WTC11 (cell line): ENCODE data around the gene CCDC30.
"Not testable (repeated sequence)": the region's sequence is repeated elsewhere in the genome, so short reads cannot be mapped to it uniquely, and the experiment has no call there.

Experiments used
- ATF1 ChIP-seq: sonication (generic); formaldehyde crosslinking; IDR thresholded peaks from 2 replicates; pipeline ENCODE4 v1.8.1; 2023; ENCODE audit warnings: mild to moderate bottlenecking, moderate library complexity, missing genetic modification reagents
- CREB1 ChIP-seq: sonication (generic); formaldehyde crosslinking; IDR thresholded peaks from 2 replicates; pipeline ENCODE4 v1.8.0; 2023; ENCODE audit warnings: mild to moderate bottlenecking, missing genetic modification reagents
- ETV6 ChIP-seq: sonication (generic); formaldehyde crosslinking; IDR thresholded peaks from 2 replicates; pipeline ENCODE4 v1.8.1; 2022; ENCODE audit warnings: mild to moderate bottlenecking, missing genetic modification reagents
- FOXK1 ChIP-seq: sonication (generic); formaldehyde crosslinking; IDR thresholded peaks from 2 replicates; pipeline ENCODE4 v1.8.0; 2022; ENCODE audit warnings: mild to moderate bottlenecking, moderate library complexity, missing genetic modification reagents
- JUN ChIP-seq: sonication (generic); formaldehyde crosslinking; IDR thresholded peaks from 2 replicates; pipeline ENCODE4 v1.8.0; 2023; ENCODE audit warnings: mild to moderate bottlenecking, missing genetic modification reagents
- RORB ChIP-seq: fragments of 250-450 bp; sonication (Bioruptor Pico); IDR thresholded peaks from 2 replicates; pipeline ENCODE4 v1.9.0; 2021; ENCODE audit warnings: mild to moderate bottlenecking
- SP1 ChIP-seq: sonication (generic); formaldehyde crosslinking; conservative IDR thresholded peaks from 2 replicates; pipeline ENCODE4 v1.8.1; 2022; ENCODE audit warnings: missing genetic modification reagents
- TF ChIP-seq, protein P1 (sequence below): sonication (generic); formaldehyde crosslinking; IDR thresholded peaks from 2 replicates; pipeline ENCODE4 v1.8.0; 2022; ENCODE audit warnings: mild to moderate bottlenecking, missing genetic modification reagents
- TF ChIP-seq, protein P2 (sequence below): fragments of 200-600 bp; IDR thresholded peaks from 2 replicates; pipeline ENCODE4 v1.8.0; 2022; ENCODE audit warnings: antibody characterized with exemption
- TF ChIP-seq, protein P3 (sequence below): sonication (generic); formaldehyde crosslinking; IDR thresholded peaks from 2 replicates; pipeline ENCODE4 v1.8.1; 2023; ENCODE audit warnings: mild to moderate bottlenecking, missing genetic modification reagents, moderate library complexity

DNA sequence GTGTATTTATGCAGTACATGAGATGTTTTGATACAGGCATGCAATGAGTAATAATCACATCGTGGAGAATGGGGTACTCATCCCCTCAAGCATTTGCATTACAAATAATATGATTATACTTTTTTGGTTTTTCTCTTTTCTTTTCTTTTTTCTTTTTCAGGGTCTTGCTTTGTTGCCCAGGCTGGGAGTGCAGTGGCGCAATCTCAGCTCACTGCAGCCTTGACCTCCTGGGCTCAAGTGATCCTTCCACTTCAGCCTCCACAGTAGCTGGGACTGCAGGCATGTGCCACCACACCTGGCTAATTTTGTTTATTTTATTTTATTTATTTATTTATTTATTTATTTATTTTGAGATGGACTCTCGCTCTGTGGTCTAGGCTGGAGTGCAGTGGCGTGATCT lies 158.1 kb downstream of the CCDC30 start:
- TF ChIP-seq, protein P1, sequence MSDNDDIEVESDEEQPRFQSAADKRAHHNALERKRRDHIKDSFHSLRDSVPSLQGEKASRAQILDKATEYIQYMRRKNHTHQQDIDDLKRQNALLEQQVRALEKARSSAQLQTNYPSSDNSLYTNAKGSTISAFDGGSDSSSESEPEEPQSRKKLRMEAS (CRISPR knock-in tag) = not testable (repeated sequence)
- TF ChIP-seq ATF1 (CRISPR knock-in tag); JUN (CRISPR knock-in tag); RORB (CRISPR knock-in tag); FOXK1; SP1 (CRISPR knock-in tag); ETV6 (CRISPR knock-in tag); CREB1 (CRISPR knock-in tag): not testable (repeated sequence)
- TF ChIP-seq, protein P2, sequence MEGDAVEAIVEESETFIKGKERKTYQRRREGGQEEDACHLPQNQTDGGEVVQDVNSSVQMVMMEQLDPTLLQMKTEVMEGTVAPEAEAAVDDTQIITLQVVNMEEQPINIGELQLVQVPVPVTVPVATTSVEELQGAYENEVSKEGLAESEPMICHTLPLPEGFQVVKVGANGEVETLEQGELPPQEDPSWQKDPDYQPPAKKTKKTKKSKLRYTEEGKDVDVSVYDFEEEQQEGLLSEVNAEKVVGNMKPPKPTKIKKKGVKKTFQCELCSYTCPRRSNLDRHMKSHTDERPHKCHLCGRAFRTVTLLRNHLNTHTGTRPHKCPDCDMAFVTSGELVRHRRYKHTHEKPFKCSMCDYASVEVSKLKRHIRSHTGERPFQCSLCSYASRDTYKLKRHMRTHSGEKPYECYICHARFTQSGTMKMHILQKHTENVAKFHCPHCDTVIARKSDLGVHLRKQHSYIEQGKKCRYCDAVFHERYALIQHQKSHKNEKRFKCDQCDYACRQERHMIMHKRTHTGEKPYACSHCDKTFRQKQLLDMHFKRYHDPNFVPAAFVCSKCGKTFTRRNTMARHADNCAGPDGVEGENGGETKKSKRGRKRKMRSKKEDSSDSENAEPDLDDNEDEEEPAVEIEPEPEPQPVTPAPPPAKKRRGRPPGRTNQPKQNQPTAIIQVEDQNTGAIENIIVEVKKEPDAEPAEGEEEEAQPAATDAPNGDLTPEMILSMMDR = not testable (repeated sequence)
- TF ChIP-seq, protein P3, sequence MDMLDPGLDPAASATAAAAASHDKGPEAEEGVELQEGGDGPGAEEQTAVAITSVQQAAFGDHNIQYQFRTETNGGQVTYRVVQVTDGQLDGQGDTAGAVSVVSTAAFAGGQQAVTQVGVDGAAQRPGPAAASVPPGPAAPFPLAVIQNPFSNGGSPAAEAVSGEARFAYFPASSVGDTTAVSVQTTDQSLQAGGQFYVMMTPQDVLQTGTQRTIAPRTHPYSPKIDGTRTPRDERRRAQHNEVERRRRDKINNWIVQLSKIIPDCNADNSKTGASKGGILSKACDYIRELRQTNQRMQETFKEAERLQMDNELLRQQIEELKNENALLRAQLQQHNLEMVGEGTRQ (CRISPR knock-in tag) = not testable (repeated sequence)
